AG04449 (cell line): ENCODE measurements around the gene PRKAG2.

Source experiments
- CTCF ChIA-PET: fragments of 350-600 bp; formaldehyde crosslinking; extraction: SDS; loops from one replicate; lab custom pipeline; 2021; ENCODE audit warnings: antibody characterized with exemption; lab: Yijun Ruan, JAX
- POLR2A ChIA-PET: fragments of 400-600, 350-600 bp; formaldehyde crosslinking; extraction: SDS; loops from one replicate; lab custom pipeline; 2020; ENCODE audit warnings: antibody characterized with exemption, inconsistent platforms; lab: Yijun Ruan, JAX
- DNase-seq: peaks from one replicate; pipeline ENCODE4 v3.0.0-alpha.2; 2010; ENCODE audit warnings: low read depth, low spot score
- H3K4me3 ChIP-seq: 2 replicates; pipeline ENCODE4 v1.5.1; 2011; ENCODE audit warnings: low read depth, mild to moderate bottlenecking, control low read depth, low read length
- CTCF ChIP-seq: IDR thresholded peaks from one replicate; pipeline ENCODE4 v1.5.1; 2011; ENCODE audit warnings: mild to moderate bottlenecking, moderate library complexity, low read length, control low read depth, inconsistent platforms; ENCODE audit not compliant: insufficient read depth; ENCODE audit errors: missing control alignments

Gene PRKAG2

GRCh38 chr7:151666886-151667285 is 210.0 kb downstream of the PRKAG2 start:
- DNase-seq: no peak
- CTCF ChIA-PET: interaction anchor here (0.6 to 1.6 kb wide), 4 partner anchors 12 to 36 kb away, joined by 3 read pairs; no protein-coding TSS in a partner anchor
- POLR2A ChIA-PET: no interaction called here

GRCh38 chr7:151665368-151665767 is 211.5 kb downstream of the PRKAG2 start:
- POLR2A ChIA-PET: interaction anchor here (0.9 to 1.0 kb wide), 2 partner anchors 19 to 73 kb away, joined by 3 read pairs; no protein-coding TSS in a partner anchor
- peak; percentile 83 for DNase-seq
- TF ChIP-seq CTCF: no peak
- no peak overlapping the region for H3K4me3 ChIP-seq
- CTCF ChIA-PET: interaction anchor here (0.6 to 1.4 kb wide), 5 partner anchors 9 to 37 kb away, joined by 3 to 4 read pairs (median 3); no protein-coding TSS in a partner anchor

More at GRCh38 chr7:151666886-151667285, 210.0 kb downstream of the PRKAG2 start:
- TF ChIP-seq CTCF: no peak
- H3K4me3 ChIP-seq: no peak overlapping the region

- POLR2A ChIA-PET: no interaction called here
- TF ChIP-seq CTCF: no peak
- no peak overlapping the region for H3K4me3 ChIP-seq
- CTCF ChIA-PET: interaction anchor here (0.6 to 1.4 kb wide), 2 partner anchors 19 to 21 kb away, joined by 3 to 4 read pairs; no protein-coding TSS in a partner anchor
- DNase-seq: no peak
Measured at GRCh38 chr7:151664268-151664667, 212.6 kb downstream of the PRKAG2 start.

GRCh38 chr7:151663382-151664100 is 213.4 kb downstream of the PRKAG2 start:
- no peak for TF ChIP-seq CTCF
- DNase-seq: no peak
- POLR2A ChIA-PET: no interaction called here
- CTCF ChIA-PET: interaction anchor here (0.6 to 0.8 kb wide), 2 partner anchors 20 to 22 kb away, joined by 3 read pairs; no protein-coding TSS in a partner anchor
- H3K4me3 ChIP-seq: no peak overlapping the region

GRCh38 chr7:151662251-151662826 is 214.6 kb downstream of the PRKAG2 start:
- ChIA-PET CTCF (interaction anchor here (0.9 to 2.8 kb wide), 6 partner anchors 10 to 97 kb away, joined by 4 to 10 read pairs (median 4); no protein-coding TSS in a partner anchor), POLR2A (no interaction called here)
- DNase-seq: no peak
- no peak for TF ChIP-seq CTCF
- no peak overlapping the region for H3K4me3 ChIP-seq

GRCh38 chr7:151661587-151661986 is 215.3 kb downstream of the PRKAG2 start:
- no peak for TF ChIP-seq CTCF
- ChIA-PET CTCF (interaction anchor here (0.9 to 2.8 kb wide), 7 partner anchors 9 to 97 kb away, joined by 3 to 10 read pairs (median 4); no protein-coding TSS in a partner anchor), POLR2A (no interaction called here)
- H3K4me3 ChIP-seq: no peak overlapping the region
- no peak for DNase-seq
